ENCODE data around the gene HABP2.

- TF ChIP-seq CTCF (IDR thresholded peaks at IDR 0.05) (no peak), POLR2A (IDR thresholded peaks at IDR 0.05) (no peak)
Observed at GRCh38 chr10:113524120-113524519, 28.7 kb upstream of the HABP2 start.
